Breast epithelium (tissue), 3 donors: ENCODE measurements around the gene HTT.

Experiments
- CTCF ChIP-seq, 3 donors: fragments of 450-650 bp; IDR thresholded peaks; one replicate each; pipeline ENCODE4 v1.5.1; 2016 to 2017; ENCODE audit warnings: antibody characterized with exemption in 3 of 3, mild to moderate bottlenecking in 3 of 3, moderate library complexity in 3 of 3
- POLR2AphosphoS5 ChIP-seq, 3 donors: sonication (generic); formaldehyde crosslinking; IDR thresholded peaks; one replicate each; pipeline ENCODE4 v1.6.1; 2017; ENCODE audit warnings: antibody characterized with exemption in 3 of 3

- TF ChIP-seq CTCF (IDR thresholded peaks at IDR 0.05) (no peak), POLR2AphosphoS5 (IDR thresholded peaks at IDR 0.05) (no peak)
These were observed 102.9 kb downstream of the HTT start for GRCh38 chr4:3177426-3177825.
